WI38 (cell line): ENCODE measurements around the gene MCM6.

Source experiments
- H3K4me3 ChIP-seq: 2 replicates; pipeline ENCODE4 v1.5.1; 2011; ENCODE audit warnings: low read depth, mild to moderate bottlenecking, control low read depth, low read length
- TF ChIP-seq, protein P1 (sequence below): IDR thresholded peaks from 2 replicates; pipeline ENCODE4 v1.5.1; 2012; ENCODE audit warnings: low read depth, mild to moderate bottlenecking, control low read depth, low read length

The MCM6 gene

DNA sequence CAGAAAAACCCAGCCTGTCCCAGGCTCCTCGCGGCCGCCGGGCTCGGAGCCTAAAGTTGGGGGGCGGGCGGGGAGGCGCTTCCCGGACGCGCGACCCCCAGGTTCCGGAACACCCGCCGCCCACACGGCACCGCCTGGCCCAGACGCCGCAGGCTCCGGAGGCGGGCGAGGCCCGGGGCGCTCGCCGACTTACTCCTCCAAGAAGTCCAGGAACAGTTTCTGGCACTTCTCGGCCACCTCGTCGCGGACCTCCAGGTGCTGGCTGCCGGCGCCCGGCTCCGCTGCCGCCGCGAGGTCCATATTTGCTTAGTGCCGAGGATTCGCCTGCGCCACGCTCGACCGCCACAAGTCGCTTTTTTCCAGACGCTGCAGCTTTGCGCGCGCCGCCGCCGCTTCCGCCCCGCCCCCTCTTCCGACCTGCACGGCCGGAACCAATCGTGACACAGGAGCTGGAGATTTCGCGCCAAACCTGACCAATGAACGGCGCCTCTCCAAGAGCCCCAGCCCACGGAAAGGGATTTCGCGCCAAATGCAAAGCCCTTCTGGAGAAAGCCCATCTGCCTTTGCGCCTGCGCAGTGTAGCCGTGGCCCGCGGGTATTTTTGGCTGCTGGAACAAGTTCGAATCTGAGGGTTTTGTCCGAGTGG is at the start of gene MCM6:
TSS of gene MCM6 (minus strand) at position 378 of the 646 bp plus-strand sequence. CDS start at position 300, 78 bp downstream.
- peak within 1 kb of the TSS; percentile 80 for H3K4me3 ChIP-seq
- TF ChIP-seq, protein P1, sequence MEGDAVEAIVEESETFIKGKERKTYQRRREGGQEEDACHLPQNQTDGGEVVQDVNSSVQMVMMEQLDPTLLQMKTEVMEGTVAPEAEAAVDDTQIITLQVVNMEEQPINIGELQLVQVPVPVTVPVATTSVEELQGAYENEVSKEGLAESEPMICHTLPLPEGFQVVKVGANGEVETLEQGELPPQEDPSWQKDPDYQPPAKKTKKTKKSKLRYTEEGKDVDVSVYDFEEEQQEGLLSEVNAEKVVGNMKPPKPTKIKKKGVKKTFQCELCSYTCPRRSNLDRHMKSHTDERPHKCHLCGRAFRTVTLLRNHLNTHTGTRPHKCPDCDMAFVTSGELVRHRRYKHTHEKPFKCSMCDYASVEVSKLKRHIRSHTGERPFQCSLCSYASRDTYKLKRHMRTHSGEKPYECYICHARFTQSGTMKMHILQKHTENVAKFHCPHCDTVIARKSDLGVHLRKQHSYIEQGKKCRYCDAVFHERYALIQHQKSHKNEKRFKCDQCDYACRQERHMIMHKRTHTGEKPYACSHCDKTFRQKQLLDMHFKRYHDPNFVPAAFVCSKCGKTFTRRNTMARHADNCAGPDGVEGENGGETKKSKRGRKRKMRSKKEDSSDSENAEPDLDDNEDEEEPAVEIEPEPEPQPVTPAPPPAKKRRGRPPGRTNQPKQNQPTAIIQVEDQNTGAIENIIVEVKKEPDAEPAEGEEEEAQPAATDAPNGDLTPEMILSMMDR: no peak

DNA sequence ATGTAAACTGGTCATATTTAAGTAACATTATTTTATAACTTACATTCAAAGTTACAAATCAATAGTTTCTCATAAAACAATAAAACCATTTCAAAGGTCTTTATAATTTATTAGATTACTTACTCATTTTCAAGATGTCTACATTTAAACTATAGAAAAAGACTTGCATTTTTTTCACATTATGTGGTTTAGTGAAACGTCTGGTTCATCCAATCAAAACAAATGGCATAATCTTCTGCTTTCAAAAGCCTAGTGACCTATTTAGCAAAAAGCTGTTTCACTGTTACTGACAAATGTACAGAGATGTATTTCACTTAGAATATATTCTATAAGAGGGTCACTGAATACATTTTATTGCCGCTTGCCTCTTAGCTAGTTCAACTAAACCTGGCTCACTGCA is 49.3 kb upstream of the MCM6 start:
- TF ChIP-seq, protein P1: no peak
- H3K4me3 ChIP-seq: no peak overlapping the region

DNA sequence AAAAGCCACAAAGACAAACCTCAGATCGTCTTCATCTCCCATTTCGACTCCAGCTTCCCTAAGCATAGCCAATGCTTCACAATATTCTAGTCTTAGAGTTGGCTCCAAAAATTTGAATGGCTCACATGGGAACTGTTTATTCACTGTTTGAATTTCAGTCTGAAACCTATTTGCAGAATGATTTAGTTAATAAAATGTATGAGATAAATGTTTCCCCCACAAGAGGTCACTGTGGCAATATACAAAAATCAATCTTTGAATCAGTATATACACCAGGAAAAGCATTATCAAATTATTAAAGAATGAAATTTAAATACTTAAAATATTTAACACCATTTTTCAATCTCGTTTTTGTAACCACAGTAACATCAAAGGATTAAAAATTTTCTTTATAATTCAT is 40.0 kb upstream of the MCM6 start:
- TF ChIP-seq, protein P1: no peak
- no peak overlapping the region for H3K4me3 ChIP-seq

DNA sequence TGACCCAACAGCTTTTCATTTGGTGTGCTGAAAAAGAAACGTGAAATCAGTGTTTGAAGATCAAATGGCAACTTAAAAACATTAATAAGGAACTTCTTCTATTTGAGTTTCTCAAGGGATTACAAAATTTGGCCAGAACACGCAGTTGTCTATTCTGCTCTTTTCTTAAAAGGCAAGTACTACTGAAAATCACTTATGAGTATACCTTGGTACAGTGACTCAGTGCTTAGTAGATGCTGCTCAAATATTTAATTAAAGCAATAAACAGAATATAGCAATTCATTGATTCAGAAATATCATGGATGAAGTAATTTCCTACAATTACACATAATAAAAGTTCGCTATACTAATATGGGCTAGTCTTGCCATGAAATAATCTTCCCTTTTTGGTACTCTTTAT is 38.2 kb upstream of the MCM6 start:
- TF ChIP-seq, protein P1: no peak

DNA sequence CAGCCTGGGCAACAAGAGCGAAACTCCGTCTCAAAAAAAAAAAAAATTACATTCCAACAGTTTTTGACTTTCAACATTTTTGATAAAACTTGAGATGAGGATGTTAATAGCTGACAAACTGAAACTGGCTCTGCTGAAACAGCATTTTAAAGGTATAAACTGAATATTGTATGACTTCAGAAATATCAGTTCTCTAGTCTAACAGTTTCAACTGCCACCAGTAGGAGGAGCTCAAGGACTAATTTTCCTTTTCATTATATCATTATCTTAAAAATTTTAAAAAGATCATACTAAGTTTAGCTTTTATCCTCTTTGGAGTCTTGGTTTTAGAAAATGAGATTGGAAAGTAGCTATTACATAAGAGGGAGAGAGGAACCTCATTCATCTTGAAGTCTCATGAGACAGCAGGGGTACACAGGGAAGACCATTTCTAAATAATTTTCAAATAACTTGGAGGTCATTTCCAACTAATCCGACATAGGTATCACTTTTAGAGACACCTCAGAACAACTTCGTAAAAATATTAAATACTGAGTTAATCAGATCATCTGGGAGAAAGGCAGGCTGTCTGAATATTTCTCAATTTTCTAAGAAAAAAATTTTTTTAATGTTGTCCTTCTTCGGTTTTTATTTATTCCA is 37.6 kb upstream of the MCM6 start:
- TF ChIP-seq, protein P1: peak; percentile 30; the same call in 1 of the 2 replicates
- no peak overlapping the region for H3K4me3 ChIP-seq

More for the DNA sequence above, 38.2 kb upstream of the MCM6 start:
- H3K4me3 ChIP-seq: no peak overlapping the region

DNA sequence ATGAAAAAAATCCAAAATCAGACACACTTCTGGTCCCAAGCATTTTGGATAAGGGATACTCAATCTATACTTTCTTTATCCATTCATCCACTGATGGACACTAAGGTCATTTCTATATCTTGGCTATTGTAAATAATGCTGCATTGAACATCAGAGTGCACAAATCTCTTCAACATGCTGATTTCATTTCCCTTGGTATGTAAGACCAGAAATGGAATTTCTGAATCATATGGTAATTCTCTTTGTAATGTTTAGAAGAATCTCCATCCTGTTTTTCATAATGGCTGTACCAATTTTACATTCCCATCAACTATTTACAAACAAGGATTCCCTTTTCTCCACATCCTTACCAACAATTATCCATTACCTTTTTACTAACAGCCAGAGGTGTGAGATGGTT is 33.7 kb upstream of the MCM6 start:
- H3K4me3 ChIP-seq: no peak overlapping the region
- TF ChIP-seq, protein P1: no peak

DNA sequence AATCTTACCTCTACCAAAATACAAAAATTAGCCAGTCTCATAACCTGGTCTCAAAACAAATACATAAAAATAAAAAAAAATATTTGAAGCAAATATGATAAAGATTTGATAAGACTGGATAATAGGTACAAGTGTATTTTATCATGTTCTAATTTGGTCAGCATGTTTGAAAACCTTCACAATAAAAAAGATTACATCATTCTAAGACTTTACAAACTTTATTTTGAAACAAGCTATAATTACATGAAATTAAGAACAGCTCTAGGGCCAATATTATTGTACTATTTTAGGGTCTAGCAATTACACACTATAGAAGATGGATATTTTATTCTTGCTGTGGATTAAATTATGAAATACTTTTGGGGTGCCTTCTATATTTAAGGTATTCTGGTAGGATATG is 29.4 kb upstream of the MCM6 start:
- no peak overlapping the region for H3K4me3 ChIP-seq
- TF ChIP-seq, protein P1: no peak
